MM.1S (cell line): ENCODE measurements around the gene CCDC124.

Experiments
- CTCF ChIP-seq: fragments of 300-600 bp; sonication (generic); IDR thresholded peaks from 2 replicates; pipeline ENCODE4 v1.5.1; 2016; ENCODE audit warnings: antibody characterized with exemption, low read length, mixed read lengths
- EZH2 ChIP-seq: fragments of 300-600 bp; sonication (generic); optimal IDR thresholded peaks from 2 replicates; pipeline ENCODE3; 2017; ENCODE audit warnings: low read depth, mild to moderate bottlenecking, antibody characterized with exemption, low read length, mixed read lengths
- EZH2phosphoT487 ChIP-seq: fragments of 300-600 bp; sonication (generic); IDR thresholded peaks from 2 replicates; pipeline ENCODE4 v1.6.1; 2018; ENCODE audit warnings: antibody characterized with exemption, low read length

- TF ChIP-seq CTCF (no peak), EZH2 (no peak), EZH2phosphoT487 (no peak)
Observed at GRCh38 chr19:17948514-17948900, 15.7 kb downstream of the CCDC124 start.
